RWPE1 (cell line): Measurements from ENCODE around the gene KRTAP5-3.

Experiments used
- CTCF ChIA-PET: fragments of 350-600 bp; sonication (Branson Sonifier 250); formaldehyde crosslinking; extraction: SDS; loops from one replicate; lab custom pipeline; 2021; lab: Yijun Ruan, JAX
- POLR2A ChIA-PET: fragments of 400-600 bp; formaldehyde crosslinking; extraction: SDS; loops from one replicate; lab custom pipeline; 2020; ENCODE audit warnings: antibody characterized with exemption; ENCODE audit not compliant: low non-redundant PET; lab: Yijun Ruan, JAX
- DNase-seq: peaks from one replicate; pipeline ENCODE4 v3.0.0; 2012; ENCODE audit warnings: low spot score
- H3K27ac ChIP-seq: fragments of 450-650 bp; 2 replicates; pipeline ENCODE4 v1.5.1; 2017
- CTCF ChIP-seq: fragments of 450-650 bp; conservative IDR thresholded peaks from 2 replicates; pipeline ENCODE4 v1.5.1; 2017; ENCODE audit warnings: low read depth, mild to moderate bottlenecking

Gene KRTAP5-3

GRCh38 chr11:1562469-1563148 is 45.7 kb downstream of the KRTAP5-3 start:
- no peak for TF ChIP-seq CTCF
- DNase-seq = no peak
- CTCF ChIA-PET = interaction anchor here (4.8 kb wide), 1 partner anchor 12 kb away, joined by 26 read pairs; no protein-coding TSS in a partner anchor
- H3K27ac ChIP-seq = peak overlapping the region; percentile 48
- POLR2A ChIA-PET = no interaction called here

- no peak for DNase-seq
- ChIA-PET POLR2A (no interaction called here), CTCF (no interaction called here)
- no peak for TF ChIP-seq CTCF
- H3K27ac ChIP-seq = peak overlapping the region; percentile 48
These were observed 46.3 kb downstream of the KRTAP5-3 start for GRCh38 chr11:1561955-1562354.

GRCh38 chr11:1561266-1561665 is 47.0 kb downstream of the KRTAP5-3 start:
- POLR2A ChIA-PET = no interaction called here
- peak overlapping the region; percentile 99; the same call in 1 of the 2 replicates for H3K27ac ChIP-seq
- CTCF ChIA-PET = interaction anchor here (4.4 kb wide), 1 partner anchor 15 kb away, joined by 21 read pairs; no protein-coding TSS in a partner anchor
- DNase-seq = no peak
- TF ChIP-seq CTCF = no peak

GRCh38 chr11:1560649-1561251 is 47.5 kb downstream of the KRTAP5-3 start:
- ChIA-PET POLR2A (interaction anchor here (0.5 kb wide), 1 partner anchor 34 kb away, joined by 3 read pairs; no protein-coding TSS in a partner anchor), CTCF (interaction anchor here (0.7 to 4.4 kb wide), 2 partner anchors 14 kb away, joined by 3 to 21 read pairs; no protein-coding TSS in a partner anchor)
- no peak for TF ChIP-seq CTCF
- no peak for DNase-seq
- peak overlapping the region; percentile 99 for H3K27ac ChIP-seq

- ChIA-PET CTCF (interaction anchor here (0.7 to 4.4 kb wide), 3 partner anchors 14 to 15 kb away, joined by 3 to 21 read pairs (median 7); no protein-coding TSS in a partner anchor), POLR2A (interaction anchor here (0.5 kb wide), 1 partner anchor 34 kb away, joined by 3 read pairs; no protein-coding TSS in a partner anchor)
- DNase-seq = no peak
- peak overlapping the region; percentile 99 for H3K27ac ChIP-seq
- TF ChIP-seq CTCF = no peak
These were observed 48.1 kb downstream of the KRTAP5-3 start for GRCh38 chr11:1560002-1560648.
